GM12874 (cell line): ENCODE data around the gene WDR13.

ENCODE experiments used
- TF ChIP-seq, protein P1 (sequence below): IDR thresholded peaks from 2 replicates; pipeline ENCODE4 v1.5.1; 2011; ENCODE audit warnings: low read depth, mild to moderate bottlenecking, control low read depth, low read length, moderate library complexity; ENCODE audit not compliant: insufficient read depth

Gene WDR13

DNA sequence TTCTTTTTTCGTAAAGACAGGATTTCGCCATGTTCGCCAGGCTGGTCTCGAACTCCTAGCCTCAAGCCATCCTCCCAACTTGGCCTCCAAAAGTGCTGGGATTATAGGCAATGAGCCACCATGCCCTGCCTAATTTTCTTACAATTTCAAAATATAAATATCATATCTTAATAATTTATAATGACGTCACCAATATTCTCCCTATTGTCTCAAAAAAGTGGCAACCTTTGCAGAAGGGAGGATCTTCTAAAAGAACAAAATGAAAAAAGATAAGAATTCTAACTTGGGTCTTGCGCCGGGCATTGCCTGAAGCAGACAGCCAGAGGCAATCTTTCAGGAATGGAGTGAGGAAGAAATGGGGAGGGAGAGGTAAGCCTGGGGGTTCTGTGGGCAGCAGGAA lies 48.4 kb downstream of the WDR13 start:
- TF ChIP-seq, protein P1, sequence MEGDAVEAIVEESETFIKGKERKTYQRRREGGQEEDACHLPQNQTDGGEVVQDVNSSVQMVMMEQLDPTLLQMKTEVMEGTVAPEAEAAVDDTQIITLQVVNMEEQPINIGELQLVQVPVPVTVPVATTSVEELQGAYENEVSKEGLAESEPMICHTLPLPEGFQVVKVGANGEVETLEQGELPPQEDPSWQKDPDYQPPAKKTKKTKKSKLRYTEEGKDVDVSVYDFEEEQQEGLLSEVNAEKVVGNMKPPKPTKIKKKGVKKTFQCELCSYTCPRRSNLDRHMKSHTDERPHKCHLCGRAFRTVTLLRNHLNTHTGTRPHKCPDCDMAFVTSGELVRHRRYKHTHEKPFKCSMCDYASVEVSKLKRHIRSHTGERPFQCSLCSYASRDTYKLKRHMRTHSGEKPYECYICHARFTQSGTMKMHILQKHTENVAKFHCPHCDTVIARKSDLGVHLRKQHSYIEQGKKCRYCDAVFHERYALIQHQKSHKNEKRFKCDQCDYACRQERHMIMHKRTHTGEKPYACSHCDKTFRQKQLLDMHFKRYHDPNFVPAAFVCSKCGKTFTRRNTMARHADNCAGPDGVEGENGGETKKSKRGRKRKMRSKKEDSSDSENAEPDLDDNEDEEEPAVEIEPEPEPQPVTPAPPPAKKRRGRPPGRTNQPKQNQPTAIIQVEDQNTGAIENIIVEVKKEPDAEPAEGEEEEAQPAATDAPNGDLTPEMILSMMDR = no peak

DNA sequence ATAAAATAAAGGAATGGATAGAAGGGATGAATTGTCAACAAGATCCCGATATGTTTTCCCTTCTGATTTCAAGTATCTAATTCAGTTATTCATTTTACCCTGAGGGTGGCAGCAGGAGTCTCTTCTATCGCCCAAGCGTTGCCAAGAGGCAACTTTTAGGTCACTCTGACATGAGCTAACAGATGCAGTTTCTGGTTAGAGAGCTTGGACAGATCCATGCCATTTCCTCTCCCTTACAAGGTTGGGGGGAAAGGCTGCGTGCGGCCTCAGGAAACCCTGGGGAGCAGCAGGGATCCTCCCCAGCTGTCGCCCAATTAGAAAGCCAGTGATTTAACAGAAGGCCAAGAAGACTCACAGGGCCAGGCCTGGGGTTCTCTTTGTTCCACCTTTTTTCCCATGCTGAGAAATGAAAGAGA lies 51.1 kb downstream of the WDR13 start:
- TF ChIP-seq, protein P1 = no peak

DNA sequence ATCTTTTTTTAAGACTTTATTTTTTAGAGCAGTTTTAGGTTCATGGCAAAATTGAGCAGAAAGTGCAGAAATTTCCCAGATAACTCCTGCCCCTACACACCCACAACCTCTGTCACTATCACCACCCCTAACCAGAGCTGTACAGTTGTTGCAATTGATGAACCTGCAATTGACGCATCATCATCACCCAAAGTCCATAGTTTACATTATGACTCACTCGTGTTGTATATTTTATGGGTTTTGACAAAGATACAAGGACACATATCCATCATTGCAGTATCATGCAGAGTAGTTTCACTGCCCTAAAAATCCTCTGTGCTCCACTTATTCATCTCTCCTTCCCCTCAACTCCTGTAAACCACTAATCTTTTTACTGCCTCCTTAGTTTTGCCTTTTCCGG lies 51.8 kb downstream of the WDR13 start:
- TF ChIP-seq, protein P1 = no peak
